ENCODE results near the gene KRTAP10-7.

The KRTAP10-7 gene

DNA sequence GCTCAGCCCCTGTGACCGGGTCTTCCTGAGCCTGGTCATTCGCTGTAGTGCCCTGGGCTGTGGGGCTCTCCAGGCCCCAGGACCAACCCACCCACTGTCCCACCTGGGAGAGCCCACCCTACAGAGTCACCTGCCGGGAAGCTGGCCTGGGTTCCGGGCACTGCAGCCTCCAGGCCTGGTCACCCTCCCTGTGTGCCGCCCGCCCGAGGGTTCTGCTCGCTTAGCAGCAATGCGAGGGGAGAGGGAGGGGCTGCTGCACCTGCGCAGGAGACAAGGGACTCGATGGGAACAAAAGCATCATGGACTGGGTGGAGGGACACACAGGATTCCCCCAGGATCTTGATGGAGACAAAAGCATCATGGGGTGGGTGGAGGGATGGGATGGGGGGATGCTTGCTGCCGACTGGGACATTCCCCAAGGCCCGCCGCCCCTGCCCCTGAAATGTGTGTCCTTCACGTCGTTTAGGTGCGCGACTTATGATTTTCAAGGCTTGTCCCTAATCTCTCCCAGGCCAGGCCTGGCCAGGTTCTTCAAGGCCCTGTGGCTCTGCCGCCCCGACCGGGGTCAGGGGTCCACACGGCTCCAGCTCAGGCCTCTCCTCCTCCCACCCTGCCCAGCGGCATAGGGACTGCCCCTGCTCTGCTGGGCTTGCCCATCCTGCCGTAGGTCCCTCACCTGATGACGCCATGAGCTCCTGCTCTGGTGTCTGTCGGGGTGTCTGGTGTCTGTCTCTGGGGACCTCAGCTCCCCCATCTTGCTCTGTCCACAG lies 13.2 kb downstream of the KRTAP10-7 start:
- in situ Hi-C loops (cut with HindIII; ENCODE audit: low sequenced_read_pairs), result no loop called here
- H3K4me3 ChIP-seq (ENCODE audit: low read depth, low read length), result no peak overlapping the region
- DNase-seq (ENCODE audit: low read depth), result no peak
- TF ChIP-seq, protein P1, sequence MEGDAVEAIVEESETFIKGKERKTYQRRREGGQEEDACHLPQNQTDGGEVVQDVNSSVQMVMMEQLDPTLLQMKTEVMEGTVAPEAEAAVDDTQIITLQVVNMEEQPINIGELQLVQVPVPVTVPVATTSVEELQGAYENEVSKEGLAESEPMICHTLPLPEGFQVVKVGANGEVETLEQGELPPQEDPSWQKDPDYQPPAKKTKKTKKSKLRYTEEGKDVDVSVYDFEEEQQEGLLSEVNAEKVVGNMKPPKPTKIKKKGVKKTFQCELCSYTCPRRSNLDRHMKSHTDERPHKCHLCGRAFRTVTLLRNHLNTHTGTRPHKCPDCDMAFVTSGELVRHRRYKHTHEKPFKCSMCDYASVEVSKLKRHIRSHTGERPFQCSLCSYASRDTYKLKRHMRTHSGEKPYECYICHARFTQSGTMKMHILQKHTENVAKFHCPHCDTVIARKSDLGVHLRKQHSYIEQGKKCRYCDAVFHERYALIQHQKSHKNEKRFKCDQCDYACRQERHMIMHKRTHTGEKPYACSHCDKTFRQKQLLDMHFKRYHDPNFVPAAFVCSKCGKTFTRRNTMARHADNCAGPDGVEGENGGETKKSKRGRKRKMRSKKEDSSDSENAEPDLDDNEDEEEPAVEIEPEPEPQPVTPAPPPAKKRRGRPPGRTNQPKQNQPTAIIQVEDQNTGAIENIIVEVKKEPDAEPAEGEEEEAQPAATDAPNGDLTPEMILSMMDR (IDR thresholded peaks at IDR 0.05; ENCODE audit: low read depth, low read length, missing control alignments), result no peak

DNA sequence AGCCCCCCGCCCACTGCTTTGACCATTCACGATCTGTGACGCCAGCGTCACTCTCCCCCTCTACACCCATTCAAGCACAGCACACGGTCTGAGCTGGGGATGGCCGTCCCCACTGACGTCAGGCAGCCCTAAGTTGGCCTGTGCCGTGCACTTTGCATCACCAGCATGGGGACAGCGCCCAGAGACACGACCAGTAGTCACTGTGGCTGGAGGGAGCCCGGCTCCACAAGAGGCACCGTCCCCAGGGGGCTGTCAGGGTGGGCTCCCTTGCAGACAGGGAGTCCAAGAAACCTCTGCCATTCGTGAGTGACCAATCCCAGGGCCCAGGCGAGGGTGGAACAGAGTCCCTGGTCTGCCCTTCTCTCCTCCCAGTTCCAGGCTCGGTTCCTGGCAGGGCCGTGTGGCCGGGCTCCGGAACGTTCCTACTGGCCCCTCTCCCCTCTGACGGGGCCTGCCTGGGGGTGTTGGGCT lies 13.8 kb downstream of the KRTAP10-7 start:
- DNase-seq (ENCODE audit: low read depth), result no peak
- TF ChIP-seq, protein P1 (IDR thresholded peaks at IDR 0.05; ENCODE audit: low read depth, low read length, missing control alignments), result no peak
- in situ Hi-C loops (cut with HindIII; ENCODE audit: low sequenced_read_pairs), result no loop called here
- no peak overlapping the region for H3K4me3 ChIP-seq (ENCODE audit: low read depth, low read length)

DNA sequence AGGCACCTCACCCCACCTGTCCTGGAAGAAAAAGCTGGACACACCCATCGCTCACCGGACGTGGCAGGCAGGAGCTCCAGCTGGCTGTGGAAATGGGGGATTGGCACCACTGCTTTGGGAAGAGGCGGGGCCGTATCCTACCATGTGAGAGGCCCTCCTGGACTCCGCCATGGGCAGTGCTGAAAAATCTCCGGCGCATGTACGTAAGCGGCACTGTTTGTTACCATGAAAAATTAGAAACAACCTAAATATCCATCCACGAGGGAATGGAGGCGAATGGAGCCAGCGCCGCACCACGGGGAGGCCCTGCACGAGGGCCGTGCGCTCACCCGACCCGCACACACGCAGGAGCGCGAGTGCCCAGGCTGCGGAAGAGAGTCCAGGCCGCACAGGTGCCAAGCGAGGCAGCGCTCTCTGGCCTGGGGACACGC lies 14.6 kb downstream of the KRTAP10-7 start:
- TF ChIP-seq, protein P1 (IDR thresholded peaks at IDR 0.05; ENCODE audit: low read depth, low read length, missing control alignments), result no peak
- in situ Hi-C loops (cut with HindIII; ENCODE audit: low sequenced_read_pairs), result no loop called here
- no peak overlapping the region for H3K4me3 ChIP-seq (ENCODE audit: low read depth, low read length)
- DNase-seq (ENCODE audit: low read depth), result no peak

DNA sequence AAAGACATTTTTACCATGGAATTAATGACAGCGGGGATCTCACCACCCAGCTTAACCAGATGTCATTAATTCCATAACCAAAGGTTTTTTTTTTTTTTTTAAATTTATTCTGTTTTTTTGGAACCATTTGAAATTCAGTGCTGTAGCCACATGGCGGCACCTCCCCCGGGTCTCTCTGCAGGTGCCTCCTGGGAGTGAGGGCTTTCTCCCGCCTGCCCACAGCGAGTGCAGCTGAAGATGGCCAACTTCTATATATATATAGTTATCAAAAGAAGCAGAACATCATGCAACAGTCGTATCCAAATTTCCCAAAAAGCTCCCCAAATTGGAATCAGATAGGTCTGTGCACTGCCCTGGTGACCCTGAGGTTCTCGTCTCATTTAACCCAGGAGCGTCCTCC lies 15.1 kb downstream of the KRTAP10-7 start:
- in situ Hi-C loops (cut with HindIII; ENCODE audit: low sequenced_read_pairs), result no loop called here
- TF ChIP-seq, protein P1 (IDR thresholded peaks at IDR 0.05; ENCODE audit: low read depth, low read length, missing control alignments), result no peak
- no peak overlapping the region for H3K4me3 ChIP-seq (ENCODE audit: low read depth, low read length)
- DNase-seq (ENCODE audit: low read depth), result no peak

DNA sequence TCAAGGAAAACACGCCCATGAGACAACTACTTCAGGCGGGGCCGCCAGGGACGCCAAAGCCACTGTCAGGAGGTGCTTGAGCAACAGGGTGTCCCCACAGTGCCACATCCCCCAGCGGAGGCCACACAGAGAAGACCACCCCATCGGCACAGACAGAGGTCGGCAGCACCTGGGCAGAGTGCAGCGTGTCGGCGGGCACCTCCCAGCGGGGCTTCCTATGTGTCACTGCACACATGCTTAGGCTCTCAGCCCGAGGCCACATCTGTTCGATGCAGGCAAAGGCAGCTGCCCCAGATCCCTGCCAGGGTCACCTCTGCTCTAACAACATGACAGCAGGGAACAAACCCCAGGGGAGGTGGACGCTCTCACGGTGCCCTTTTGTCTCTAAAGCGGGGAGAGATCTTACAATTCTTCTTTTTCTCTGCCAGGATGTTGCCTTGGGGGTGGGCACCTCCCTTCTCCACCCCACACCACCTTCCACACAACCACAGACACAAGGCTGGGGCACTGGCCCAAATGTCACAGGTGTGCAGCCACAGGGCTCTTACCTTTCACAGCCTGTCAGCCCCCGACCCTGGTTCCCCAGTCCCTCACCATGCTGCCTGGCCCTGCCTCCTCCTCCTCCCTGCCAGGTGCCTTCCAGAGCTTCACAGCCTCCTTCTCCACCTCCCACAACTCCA lies 15.7 kb downstream of the KRTAP10-7 start:
- DNase-seq (ENCODE audit: low read depth), result no peak
- in situ Hi-C loops (cut with HindIII; ENCODE audit: low sequenced_read_pairs), result no loop called here
- TF ChIP-seq, protein P1 (IDR thresholded peaks at IDR 0.05; ENCODE audit: low read depth, low read length, missing control alignments), result no peak
- no peak overlapping the region for H3K4me3 ChIP-seq (ENCODE audit: low read depth, low read length)

DNA sequence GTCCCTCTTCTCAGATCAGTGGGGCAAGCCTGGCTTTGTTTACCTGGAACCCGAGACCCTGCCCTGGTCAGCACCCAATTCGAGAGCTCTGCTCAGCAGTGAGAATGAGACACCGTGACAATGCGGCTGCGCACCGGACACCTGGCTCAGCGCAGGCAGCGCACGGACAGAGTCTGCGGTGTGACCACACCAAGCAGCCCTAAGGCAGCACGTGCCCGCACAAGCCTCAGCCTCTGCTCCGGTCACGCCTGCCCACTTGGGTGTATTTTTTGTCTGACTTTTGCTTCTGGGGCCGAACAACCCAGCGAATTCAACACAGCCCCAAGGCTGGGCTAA lies 16.2 kb downstream of the KRTAP10-7 start:
- in situ Hi-C loops (cut with HindIII; ENCODE audit: low sequenced_read_pairs), result no loop called here
- H3K4me3 ChIP-seq (ENCODE audit: low read depth, low read length), result no peak overlapping the region
- TF ChIP-seq, protein P1 (IDR thresholded peaks at IDR 0.05; ENCODE audit: low read depth, low read length, missing control alignments), result no peak
- no peak for DNase-seq (ENCODE audit: low read depth)

Measured in astrocyte of the cerebellum (primary cell).